MM.1S (cell line): ENCODE measurements around the gene GLB1L2.

Experiments used
- DNase-seq: peaks from one replicate; pipeline ENCODE4 v3.0.0-alpha.2; 2015
- H2AFZ ChIP-seq: fragments of 300-600 bp; sonication (generic); 2 replicates; pipeline ENCODE4 v1.6.0; 2016; ENCODE audit warnings: antibody characterized with exemption, low read length
- H3F3A ChIP-seq: fragments of 300-600 bp; sonication (generic); 2 replicates; pipeline ENCODE4 v1.6.1; 2016; ENCODE audit warnings: mild to moderate bottlenecking, antibody characterized with exemption, low read length, moderate library complexity, mixed read lengths; ENCODE audit not compliant: insufficient read depth
- H3K27ac ChIP-seq: fragments of 300-600 bp; sonication (generic); 2 replicates; pipeline ENCODE4 v1.5.1; 2016; ENCODE audit warnings: mild to moderate bottlenecking, low read length
- H3K27me3 ChIP-seq: fragments of 300-600 bp; sonication (generic); replicated peaks from 2 replicates; pipeline ENCODE4 v1.6.0; 2016; ENCODE audit warnings: low read length; ENCODE audit not compliant: insufficient read depth
- H3K36me3 ChIP-seq: fragments of 300-600 bp; sonication (generic); replicated peaks from 2 replicates; pipeline ENCODE4 v1.6.1; 2016; ENCODE audit warnings: mild to moderate bottlenecking, low read length, mixed read lengths; ENCODE audit not compliant: insufficient read depth
- H3K4me1 ChIP-seq: fragments of 300-600 bp; sonication (generic); 2 replicates; pipeline ENCODE4 v1.6.1; 2016; ENCODE audit warnings: low read length, mixed read lengths
- H3K4me2 ChIP-seq: fragments of 300-600 bp; sonication (generic); 2 replicates; pipeline ENCODE4 v1.6.0; 2016; ENCODE audit warnings: low read depth, low read length
- H3K4me3 ChIP-seq: fragments of 300-600 bp; sonication (generic); 2 replicates; pipeline ENCODE4 v1.5.1; 2016; ENCODE audit warnings: low read length, mixed read lengths
- H3K79me2 ChIP-seq: fragments of 300-600 bp; sonication (generic); 2 replicates; pipeline ENCODE4 v1.6.1; 2016; ENCODE audit warnings: mixed run types, low read length, mixed read lengths
- H3K9ac ChIP-seq: fragments of 300-600 bp; sonication (generic); 2 replicates; pipeline ENCODE4 v1.6.1; 2016; ENCODE audit warnings: low read length, mixed read lengths
- H3K9me2 ChIP-seq: fragments of 300-600 bp; sonication (generic); replicated peaks from 2 replicates; pipeline ENCODE4 v1.6.1; 2016; ENCODE audit warnings: mild to moderate bottlenecking, low read length, mixed read lengths; ENCODE audit not compliant: insufficient read depth
- H3K9me3 ChIP-seq: fragments of 300-600 bp; sonication (generic); replicated peaks from 2 replicates; pipeline ENCODE4 v1.6.1; 2016; ENCODE audit warnings: mild to moderate bottlenecking, low read length, mixed read lengths; ENCODE audit not compliant: insufficient read depth
- H4K20me1 ChIP-seq: fragments of 300-600 bp; sonication (generic); 2 replicates; pipeline ENCODE4 v1.6.1; 2016; ENCODE audit warnings: mild to moderate bottlenecking, low read length, moderate library complexity, mixed read lengths; ENCODE audit not compliant: insufficient read depth
- CTCF ChIP-seq: fragments of 300-600 bp; sonication (generic); IDR thresholded peaks from 2 replicates; pipeline ENCODE4 v1.5.1; 2016; ENCODE audit warnings: antibody characterized with exemption, low read length, mixed read lengths
- EZH2 ChIP-seq: fragments of 300-600 bp; sonication (generic); optimal IDR thresholded peaks from 2 replicates; pipeline ENCODE3; 2017; ENCODE audit warnings: low read depth, mild to moderate bottlenecking, antibody characterized with exemption, low read length, mixed read lengths
- EZH2phosphoT487 ChIP-seq: fragments of 300-600 bp; sonication (generic); IDR thresholded peaks from 2 replicates; pipeline ENCODE4 v1.6.1; 2018; ENCODE audit warnings: antibody characterized with exemption, low read length

GLB1L2 gene

GRCh38 chr11:134287561-134287960, 44.2 kb upstream of the GLB1L2 start:
- Histone ChIP-seq H4K20me1 (no peaks in the 10 kb centered on the region), H3K79me2 (no peaks in the 10 kb centered on the region), H3K9me3 (no peaks in the 10 kb centered on the region), H3K27ac (no peak overlapping the region), H3K9ac (no peak overlapping the region), H3K9me2 (no peaks in the 10 kb centered on the region), H2AFZ (no peak overlapping the region), H3K4me2 (no peak overlapping the region), H3K4me1 (no peaks in the 10 kb centered on the region), H3K27me3 (no peaks in the 10 kb centered on the region), H3F3A (no peaks in the 10 kb centered on the region), H3K36me3 (no peaks in the 10 kb centered on the region), H3K4me3 (no peak overlapping the region)
- DNase-seq: no peak
- TF ChIP-seq EZH2phosphoT487 (no peak), CTCF (no peak), EZH2 (no peak)

- Histone ChIP-seq H3F3A (no peaks in the 10 kb centered on the region), H2AFZ (no peak overlapping the region), H3K4me3 (no peak overlapping the region), H3K27me3 (no peaks in the 10 kb centered on the region), H3K9me2 (no peaks in the 10 kb centered on the region), H3K27ac (no peak overlapping the region), H3K79me2 (no peaks in the 10 kb centered on the region), H3K4me1 (no peaks in the 10 kb centered on the region), H3K9me3 (no peaks in the 10 kb centered on the region), H3K36me3 (no peaks in the 10 kb centered on the region), H3K9ac (no peak overlapping the region), H3K4me2 (no peak overlapping the region), H4K20me1 (no peaks in the 10 kb centered on the region)
- TF ChIP-seq EZH2 (no peak), CTCF (no peak), EZH2phosphoT487 (no peak)
- no peak for DNase-seq
Measured at GRCh38 chr11:134288486-134288885, 43.3 kb upstream of the GLB1L2 start.

GRCh38 chr11:134289167-134289566, 42.6 kb upstream of the GLB1L2 start:
- Histone ChIP-seq H3K27me3 (no peaks in the 10 kb centered on the region), H4K20me1 (no peaks in the 10 kb centered on the region), H3F3A (no peaks in the 10 kb centered on the region), H3K4me1 (no peaks in the 10 kb centered on the region), H3K27ac (no peak overlapping the region), H3K36me3 (no peaks in the 10 kb centered on the region), H3K79me2 (no peaks in the 10 kb centered on the region), H3K9ac (no peak overlapping the region), H3K4me3 (no peak overlapping the region), H3K9me3 (no peaks in the 10 kb centered on the region), H3K9me2 (no peaks in the 10 kb centered on the region), H3K4me2 (no peak overlapping the region), H2AFZ (no peak overlapping the region)
- TF ChIP-seq EZH2phosphoT487: no peak
- TF ChIP-seq EZH2: no peak
- no peak for TF ChIP-seq CTCF
- DNase-seq: no peak
